GM18907 (cell line): ENCODE measurements around the gene POSTN.

ENCODE experiments used
- ATAC-seq: cut with Tn5 transposase; IDR thresholded peaks from one replicate; pipeline ENCODE4 v1.9.1; 2021; ENCODE audit warnings: mild to moderate bottlenecking, moderate library complexity; ENCODE audit not compliant: unreplicated experiment

The POSTN gene, protein sequence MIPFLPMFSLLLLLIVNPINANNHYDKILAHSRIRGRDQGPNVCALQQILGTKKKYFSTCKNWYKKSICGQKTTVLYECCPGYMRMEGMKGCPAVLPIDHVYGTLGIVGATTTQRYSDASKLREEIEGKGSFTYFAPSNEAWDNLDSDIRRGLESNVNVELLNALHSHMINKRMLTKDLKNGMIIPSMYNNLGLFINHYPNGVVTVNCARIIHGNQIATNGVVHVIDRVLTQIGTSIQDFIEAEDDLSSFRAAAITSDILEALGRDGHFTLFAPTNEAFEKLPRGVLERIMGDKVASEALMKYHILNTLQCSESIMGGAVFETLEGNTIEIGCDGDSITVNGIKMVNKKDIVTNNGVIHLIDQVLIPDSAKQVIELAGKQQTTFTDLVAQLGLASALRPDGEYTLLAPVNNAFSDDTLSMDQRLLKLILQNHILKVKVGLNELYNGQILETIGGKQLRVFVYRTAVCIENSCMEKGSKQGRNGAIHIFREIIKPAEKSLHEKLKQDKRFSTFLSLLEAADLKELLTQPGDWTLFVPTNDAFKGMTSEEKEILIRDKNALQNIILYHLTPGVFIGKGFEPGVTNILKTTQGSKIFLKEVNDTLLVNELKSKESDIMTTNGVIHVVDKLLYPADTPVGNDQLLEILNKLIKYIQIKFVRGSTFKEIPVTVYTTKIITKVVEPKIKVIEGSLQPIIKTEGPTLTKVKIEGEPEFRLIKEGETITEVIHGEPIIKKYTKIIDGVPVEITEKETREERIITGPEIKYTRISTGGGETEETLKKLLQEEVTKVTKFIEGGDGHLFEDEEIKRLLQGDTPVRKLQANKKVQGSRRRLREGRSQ

DNA sequence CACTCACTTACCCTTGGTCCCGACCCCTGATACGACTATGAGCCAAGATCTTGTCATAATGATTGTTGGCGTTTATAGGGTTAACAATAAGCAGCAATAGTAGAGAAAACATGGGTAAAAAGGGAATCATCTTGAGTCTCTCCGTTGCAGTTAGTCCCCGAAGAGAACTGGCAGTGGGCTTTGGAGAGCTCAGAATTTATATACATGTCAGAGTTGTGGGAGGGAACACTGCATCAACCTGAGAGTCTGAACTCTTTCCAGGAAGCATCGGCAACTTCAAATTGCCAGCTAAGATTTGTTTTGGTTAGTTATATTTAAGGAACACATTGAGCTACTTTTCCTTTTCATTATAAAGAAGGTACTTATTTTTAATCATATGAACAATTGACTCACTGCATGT, at the start of gene POSTN:
POSTN (minus strand) TSS at position 172 of the 400 bp plus-strand sequence; CDS start at position 130, 42 bp downstream.
- no peak for ATAC-seq

DNA sequence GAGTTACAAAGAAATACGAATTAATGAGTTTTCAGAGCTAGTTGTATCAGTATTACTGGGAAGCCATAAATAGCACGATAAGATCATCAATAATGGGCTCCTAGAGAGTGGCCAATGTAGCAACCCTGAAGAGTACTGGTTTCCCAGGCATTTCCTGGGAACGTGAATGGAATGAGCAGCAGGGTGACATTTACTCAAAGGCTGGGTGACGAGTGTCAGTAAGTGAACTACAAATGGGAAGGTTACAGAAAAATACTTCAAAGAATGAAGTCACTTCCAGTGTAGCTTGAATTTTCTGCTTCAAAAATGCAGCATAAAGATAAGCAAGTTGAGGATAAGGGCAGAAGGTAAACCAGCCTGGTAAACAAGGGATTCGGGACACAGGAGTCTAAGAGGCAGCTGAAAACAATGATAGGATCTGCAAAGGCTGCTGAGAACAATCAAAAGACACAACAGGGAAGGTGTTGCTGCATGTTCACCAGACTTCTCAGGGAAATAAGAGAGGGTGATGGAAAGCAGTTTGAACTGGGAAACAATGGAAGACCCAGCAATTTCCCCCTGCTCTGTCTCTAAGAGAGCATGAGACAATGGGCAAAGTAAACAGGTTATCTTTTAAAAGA, 48.6 kb upstream of the POSTN start:
- ATAC-seq: no peak

DNA sequence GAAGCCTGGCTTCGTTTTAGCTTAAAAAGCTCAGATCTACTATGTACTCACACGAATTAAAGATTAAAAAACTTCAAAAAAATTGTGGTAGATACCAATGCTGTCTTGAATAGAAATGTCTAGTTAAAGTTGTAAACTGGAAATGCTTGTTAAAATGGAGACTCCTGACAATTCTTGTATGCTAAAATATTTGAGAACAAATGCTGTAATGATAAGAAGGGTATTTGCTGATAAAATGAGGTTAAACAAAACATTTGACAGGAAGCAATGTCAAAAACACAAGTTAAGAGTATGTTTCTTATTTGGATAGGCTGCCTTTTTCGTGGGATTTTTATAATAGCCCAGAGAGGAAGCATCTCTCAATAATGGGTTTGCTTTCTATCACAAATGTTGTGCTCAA, 48.0 kb upstream of the POSTN start:
- ATAC-seq: no peak

DNA sequence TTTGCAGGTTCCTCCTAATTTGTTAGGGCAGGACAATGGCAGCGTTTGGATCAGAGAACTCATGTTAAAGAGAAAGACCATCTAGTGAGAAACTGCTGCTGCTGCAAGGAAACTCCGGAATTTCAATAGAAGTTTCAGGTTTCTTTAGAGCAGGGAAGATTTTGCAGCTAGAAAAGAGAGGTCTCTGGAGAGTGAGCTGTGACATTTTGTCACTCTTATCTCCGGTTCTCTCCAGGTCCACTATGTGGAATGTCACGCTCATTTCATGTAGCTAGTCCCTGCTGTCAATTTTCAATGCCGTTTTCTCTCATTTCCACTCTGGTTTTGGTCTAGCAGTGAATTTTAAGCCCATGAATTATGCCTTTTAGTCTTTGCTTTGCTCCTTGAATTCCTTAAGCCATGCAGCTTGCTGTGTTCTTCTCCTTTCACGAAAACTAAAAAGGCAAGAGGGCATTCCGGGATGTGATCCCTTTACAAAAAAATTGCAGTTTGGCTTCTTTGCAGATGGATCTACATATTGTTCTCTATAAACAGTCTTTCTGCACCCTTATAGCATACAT, 46.7 kb upstream of the POSTN start:
- ATAC-seq: no peak

DNA sequence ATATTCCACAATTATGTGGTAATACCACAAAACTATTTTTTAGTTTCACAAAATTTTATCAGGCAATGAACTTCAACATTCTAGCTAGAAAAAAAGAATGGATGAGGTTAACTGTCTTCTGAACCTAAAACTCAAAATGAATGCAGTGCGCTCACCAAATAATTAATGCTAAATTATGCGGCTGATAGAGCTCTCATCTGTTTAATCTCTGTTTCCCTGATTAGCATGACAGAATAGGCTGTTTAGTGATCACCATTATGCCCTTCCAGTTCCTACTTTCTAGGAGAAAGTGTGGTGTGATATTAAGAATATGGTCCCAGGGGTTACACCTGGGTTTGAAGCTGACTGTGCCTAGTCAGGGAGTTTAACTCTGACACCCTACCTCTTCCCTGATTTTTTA, 42.8 kb upstream of the POSTN start:
- no peak for ATAC-seq

DNA sequence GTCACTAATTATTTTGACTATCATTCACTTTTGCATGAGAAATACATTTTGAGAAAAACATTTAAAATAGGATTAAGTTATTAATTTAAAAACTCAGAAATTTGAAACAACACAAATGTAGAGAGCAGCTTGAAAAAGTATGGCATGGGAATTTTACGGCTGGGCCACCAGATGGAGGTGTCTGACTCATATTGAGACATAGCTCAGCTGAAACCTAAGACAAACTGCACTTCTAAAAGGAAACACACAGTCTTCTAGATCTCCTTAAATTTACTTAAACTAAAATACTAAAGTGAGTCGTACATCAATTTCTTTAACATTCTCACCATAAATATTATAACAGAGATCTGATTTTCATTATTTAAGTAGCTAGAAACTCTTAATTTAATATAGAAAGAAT, 41.9 kb upstream of the POSTN start:
- no peak for ATAC-seq

DNA sequence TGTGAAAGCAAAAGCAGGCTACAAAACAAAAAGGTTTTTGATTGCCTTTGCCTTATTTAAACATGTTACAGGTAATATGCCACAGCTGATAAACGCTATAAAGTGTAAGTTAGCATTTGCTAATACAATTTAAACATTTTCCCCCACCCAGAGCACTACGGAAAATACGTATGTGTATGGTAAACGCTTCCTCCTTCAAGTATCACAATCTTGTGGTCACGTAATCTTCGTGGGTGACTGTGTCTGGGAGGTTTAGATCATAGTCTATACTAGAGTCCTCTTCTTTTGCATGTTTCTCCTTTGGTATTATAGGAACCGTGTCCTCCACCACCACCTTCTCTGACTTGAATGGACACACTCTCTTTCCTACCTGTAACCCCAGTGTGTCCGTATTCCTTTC, 38.1 kb upstream of the POSTN start:
- ATAC-seq: no peak

DNA sequence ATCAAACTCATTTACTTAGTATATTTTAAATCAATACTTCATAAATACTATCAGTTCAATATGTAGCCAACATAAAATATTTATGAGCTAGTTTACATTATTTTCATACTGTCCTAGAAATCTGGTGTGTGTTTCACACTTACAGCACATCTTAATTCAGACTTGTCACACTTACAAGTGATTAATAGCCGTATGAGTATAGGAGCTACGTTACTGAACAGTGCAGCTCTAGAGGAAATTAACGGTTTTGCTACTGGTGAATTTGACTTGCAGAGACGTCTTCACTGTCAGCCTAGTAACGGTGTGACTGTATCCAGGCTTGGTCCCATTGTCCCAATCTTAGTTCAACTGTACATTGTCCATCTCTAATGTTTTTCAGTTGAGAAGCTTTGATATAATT, 33.7 kb upstream of the POSTN start:
- no peak for ATAC-seq

DNA sequence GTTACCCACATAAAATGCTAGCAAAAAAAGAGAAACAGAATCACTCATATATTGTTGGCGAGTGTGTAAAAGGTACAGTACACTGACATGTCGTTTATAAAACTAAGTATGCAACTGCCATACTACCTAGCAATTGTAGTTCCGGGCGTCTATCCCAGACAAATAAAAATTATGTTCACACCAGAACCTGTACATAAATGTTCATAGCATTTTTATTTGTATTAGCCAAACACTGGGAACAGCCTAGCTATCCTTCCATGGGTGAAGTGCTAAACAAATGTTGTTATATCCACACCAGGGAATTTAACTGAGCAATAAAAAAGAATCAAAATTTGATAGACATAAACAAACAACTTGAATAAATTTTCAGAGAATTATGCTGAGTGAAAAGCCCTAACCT, 28.9 kb upstream of the POSTN start:
- no peak for ATAC-seq

DNA sequence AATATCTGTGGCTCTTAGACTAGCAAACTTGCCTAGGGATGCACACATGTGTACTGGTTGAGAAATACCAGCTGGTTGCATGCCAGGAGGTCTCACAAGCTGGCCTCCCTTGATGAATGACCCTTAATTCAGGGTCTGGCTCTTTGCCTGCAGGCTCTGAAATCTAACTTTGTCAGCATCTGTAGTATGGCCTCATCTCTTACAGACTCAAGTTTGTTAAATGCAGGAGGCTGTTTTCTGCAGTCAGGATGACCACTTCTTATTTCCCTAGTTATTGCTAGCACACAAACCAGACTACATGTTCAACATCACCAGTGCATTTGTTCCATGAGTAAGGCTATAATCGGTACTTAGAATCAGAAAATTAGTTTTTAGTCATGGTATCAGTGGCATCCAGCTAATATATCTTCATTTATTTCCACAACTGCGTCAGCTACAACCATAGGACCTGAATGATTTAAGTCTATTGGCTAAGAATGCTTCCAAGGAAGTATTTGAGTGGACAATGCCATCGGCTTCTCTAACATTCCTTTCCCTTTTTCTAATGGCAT, 23.3 kb upstream of the POSTN start:
- ATAC-seq: no peak

DNA sequence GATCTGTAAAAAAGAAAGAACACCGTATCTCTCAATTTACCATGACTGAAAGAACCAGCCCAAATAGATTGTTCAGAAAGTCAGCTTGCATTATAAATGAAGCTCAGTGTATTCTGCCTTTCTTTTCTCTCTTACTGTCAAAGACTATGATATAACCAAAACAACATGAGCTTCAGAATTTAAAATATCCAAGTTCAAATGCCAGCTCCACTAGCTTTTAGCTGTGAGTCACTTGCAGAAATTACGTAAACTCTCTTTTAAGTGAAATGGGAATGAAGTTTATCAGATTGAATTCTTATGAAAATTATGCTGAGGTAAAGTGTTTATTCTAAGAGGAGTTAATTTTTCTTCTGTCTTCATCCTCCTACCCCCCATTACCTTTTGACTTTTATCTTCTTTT, 20.0 kb upstream of the POSTN start:
- ATAC-seq: no peak

DNA sequence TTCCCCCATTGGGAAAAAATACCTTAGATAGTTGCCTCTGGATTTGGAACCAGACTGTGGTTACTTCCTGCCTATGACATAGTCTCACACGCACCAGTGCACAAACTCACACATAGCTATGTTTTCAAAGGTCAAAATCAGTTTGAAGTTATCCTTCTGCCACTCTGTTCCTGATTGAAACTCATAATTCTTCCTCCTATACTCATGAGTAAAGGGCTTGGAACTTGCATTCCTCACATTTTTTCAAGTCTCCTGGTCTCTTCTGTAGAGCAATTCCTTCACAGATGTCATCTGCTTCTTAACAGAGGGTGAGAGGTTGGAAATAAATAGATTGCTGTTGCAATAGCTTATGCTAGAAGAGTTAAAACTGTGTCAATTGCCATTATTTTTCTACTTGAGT, 18.6 kb upstream of the POSTN start:
- ATAC-seq: no peak

DNA sequence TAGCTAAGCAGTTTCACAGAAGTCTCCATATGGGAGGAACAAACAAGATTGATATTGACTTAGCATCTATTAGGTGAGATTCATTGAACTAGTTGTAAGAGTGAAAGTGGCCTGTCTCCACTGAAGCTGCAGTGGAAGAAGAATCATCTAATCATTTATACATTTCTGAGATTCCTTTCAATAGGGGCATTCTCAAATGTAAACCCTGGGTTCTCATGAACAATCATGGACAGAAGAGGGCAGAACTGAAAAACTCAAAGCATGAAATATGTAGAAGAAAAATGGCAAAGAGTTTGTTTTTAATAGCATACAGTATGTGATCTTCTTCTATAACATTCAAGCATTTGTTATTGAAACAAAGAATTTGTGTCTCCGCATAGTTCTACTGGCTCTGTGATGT, 17.6 kb upstream of the POSTN start:
- no peak for ATAC-seq

DNA sequence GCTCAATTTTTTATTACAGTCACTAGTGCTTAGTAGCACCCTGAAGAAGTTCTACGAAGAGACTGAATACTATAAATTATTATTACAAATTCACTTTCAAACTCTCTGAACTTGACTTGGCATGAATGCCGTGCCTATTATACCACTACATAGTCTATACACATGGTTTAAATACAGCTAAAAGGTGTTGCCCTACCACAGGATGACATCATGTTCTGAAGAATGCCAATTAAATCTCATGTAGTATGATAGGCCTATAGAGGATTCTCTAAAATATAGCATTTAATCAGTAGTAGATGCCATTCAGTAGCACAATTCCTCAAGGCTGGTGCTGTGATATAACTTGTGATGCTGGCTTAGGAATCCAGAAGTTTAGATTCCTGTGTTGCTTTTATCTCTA, 16.7 kb upstream of the POSTN start:
- ATAC-seq: no peak

DNA sequence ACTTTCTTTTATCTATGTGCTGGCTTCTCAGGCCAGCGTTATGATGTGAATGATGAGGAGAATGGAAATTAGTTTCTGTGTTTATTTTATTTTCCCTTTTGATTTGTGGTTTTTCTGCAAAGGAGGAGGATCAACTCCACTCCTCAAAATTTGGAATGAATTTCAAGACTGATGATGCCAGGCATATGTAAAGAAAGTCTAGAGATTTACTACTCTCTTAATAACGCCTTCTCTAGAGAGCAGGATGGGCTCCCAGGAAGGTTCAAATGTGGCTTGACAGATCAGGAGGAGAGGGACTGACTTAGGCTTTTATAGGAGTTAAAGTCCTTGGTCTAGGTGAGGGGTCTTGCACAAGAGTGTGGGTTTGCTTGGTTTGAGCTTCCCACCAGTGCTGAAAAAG, 15.1 kb upstream of the POSTN start:
- ATAC-seq: no peak

DNA sequence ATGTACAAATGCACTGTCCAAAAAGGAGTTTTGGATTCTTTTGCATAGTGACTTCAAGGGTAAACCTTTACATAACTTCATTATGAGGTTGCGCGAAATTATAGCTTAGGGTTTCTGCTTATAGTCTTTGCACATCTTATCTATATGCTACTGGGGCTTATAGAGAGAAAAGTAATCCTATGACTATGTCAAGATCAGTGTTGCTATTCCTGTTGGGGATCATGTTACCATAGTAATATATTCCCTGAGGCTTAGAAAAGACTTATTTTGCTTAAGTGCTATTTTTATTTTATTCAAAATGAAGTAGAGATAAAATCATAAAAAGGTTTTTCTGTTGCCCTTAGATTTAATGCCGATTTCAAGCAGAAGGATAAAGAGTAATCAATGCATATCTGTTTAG, 14.7 kb upstream of the POSTN start:
- ATAC-seq: no peak

DNA sequence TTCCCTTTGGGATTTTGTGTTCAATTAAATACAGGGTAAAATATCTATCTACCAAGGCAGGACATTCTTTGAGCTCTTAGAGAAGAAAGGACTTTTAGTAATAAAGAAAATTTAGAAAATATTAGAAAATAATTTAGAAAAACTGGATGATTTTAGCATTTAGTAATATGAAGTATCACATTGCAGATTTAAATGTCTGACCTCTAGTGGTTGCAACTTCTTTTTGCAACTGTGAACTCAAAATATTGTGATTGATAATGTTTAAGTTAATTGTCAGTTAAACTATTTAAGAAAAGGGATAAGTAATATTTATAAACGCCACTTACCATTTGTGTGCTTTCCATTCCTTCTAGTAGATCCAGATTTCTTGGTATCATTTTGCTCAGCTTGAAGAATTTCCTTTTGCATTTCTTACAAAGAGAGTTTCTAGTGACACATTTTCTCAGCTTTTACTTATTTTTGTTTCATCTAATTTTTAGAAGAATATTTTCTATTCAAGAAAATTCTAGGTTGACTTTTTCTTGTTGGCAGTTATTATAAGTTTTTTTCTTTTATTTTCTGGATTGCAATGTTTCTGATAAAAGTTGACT, 10.3 kb upstream of the POSTN start:
- no peak for ATAC-seq

DNA sequence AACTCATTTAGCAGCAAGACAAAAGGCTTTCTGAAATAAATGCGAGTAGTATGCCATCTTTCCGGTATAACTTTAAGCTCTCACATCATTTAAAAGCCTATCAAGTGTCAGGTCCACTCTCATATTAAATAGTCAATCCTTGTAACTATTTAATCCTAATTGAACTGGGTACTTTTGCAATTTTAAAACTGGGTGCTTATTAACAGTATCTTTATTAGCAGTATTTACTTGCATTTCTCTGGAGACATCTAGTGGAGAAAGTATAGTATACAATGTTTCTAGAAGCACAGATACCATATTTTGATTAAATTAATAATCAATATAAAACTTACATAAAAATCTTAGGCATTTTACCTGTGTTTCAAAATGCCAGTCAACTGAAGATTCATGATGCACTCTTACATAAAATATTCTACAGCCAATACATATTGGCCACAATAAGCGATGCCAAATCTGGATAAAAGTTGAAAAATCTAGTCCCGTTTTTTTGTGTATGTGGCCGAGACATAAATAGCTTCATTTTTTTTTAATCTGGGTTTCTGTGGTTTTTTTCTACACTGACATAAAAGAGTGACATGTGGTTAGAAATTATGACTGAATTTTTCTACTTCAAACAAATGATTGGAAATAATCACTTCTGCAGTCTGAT, 4.3 kb upstream of the POSTN start:
- ATAC-seq: no peak

DNA sequence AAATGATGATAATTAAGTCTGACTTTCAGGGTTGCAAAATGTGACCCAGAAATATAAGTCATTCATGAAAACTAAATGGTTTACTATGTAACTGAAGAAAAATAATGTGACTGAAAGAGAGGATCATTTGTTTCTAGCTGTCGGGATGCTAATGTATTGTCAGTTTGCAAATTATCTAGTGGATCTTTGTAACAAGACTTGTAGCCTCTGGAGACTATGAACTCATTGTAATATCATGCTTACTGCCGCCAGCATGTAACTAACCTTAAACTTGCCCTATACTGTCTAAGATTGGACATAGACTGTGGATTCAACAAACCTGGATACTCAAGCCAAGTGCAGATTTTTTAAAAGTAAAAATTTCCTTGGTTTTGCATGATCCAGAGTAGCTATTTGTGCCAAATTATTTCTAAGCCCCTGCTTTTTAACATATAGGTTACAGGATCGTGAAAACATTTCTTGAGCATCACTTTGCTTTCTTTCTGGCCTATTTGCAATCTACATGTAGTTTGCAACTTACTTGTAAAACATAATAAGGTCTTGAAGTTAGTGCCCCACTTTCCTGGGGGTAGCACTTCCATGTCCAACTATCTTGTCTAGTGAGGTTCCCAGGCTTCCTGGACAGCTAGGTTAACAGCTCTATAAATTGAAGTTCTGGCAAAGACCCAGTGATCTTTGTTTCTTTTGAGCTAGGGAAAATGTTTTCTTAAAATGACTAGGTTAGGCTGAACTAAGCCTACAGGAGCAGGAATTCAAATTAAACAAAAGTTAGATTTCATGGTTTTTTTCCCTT, 3.3 kb upstream of the POSTN start:
- ATAC-seq: no peak

DNA sequence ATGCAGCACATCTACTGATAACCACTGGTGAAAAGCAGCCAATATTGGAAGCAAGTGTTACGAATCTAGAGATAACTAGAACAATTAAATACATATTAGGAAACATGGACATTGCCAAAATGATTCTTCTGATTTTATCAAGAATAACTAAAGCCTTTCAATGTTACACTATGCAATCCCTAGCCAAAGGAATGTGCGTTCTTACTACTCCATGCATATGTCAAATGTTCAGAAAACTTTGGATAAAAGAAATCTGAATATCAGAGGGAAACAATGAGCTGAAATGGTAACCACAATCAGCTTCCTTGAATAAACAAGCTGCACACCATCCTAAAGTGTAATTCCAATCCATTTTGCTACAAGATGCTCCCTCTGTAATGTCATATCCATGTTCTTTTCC, 951 bp upstream of the POSTN start:
- ATAC-seq: no peak
